Measurements from ENCODE around the gene SEPTIN6.

SEPTIN6 gene

GRCh38 chrX:119648421-119648775 is 44.6 kb downstream of the SEPTIN6 start:
- H3K4me1 Mint-ChIP-seq (ENCODE audit: low read depth): peaks cover 20% of the 10 kb centered on the region
- peak overlapping the region; percentile 75 for H3K27ac Mint-ChIP-seq
- H3K36me3 Mint-ChIP-seq (ENCODE audit: low read depth): peaks cover 37% of the 10 kb centered on the region
- H3K4me3 Mint-ChIP-seq: peak overlapping the region; percentile 21
- no peak for DNase-seq (ENCODE audit: low spot score)
- H3K27me3 Mint-ChIP-seq (ENCODE audit: low read depth): no peaks in the 10 kb centered on the region
- no peaks in the 10 kb centered on the region for H3K9me3 Mint-ChIP-seq

GRCh38 chrX:119647552-119648420 is 45.2 kb downstream of the SEPTIN6 start:
- Mint-ChIP-seq H3K27ac (peak overlapping the region; percentile 75), H3K4me1 (ENCODE audit: low read depth) (peaks cover 20% of the 10 kb centered on the region), H3K36me3 (ENCODE audit: low read depth) (peaks cover 32% of the 10 kb centered on the region), H3K27me3 (ENCODE audit: low read depth) (no peaks in the 10 kb centered on the region), H3K4me3 (peak overlapping the region; percentile 21), H3K9me3 (no peaks in the 10 kb centered on the region)
- peak; percentile 70 for DNase-seq (ENCODE audit: low spot score)

- H3K27me3 Mint-ChIP-seq (ENCODE audit: low read depth): no peaks in the 10 kb centered on the region
- peak overlapping the region; percentile 49 for H3K27ac Mint-ChIP-seq
- H3K4me3 Mint-ChIP-seq: no peak overlapping the region
- DNase-seq (ENCODE audit: low spot score): no peak
- H3K4me1 Mint-ChIP-seq (ENCODE audit: low read depth): peaks cover 20% of the 10 kb centered on the region
- H3K9me3 Mint-ChIP-seq: no peaks in the 10 kb centered on the region
- peaks cover 27% of the 10 kb centered on the region for H3K36me3 Mint-ChIP-seq (ENCODE audit: low read depth)
These were observed 45.9 kb downstream of the SEPTIN6 start for GRCh38 chrX:119647089-119647488.

- H3K36me3 Mint-ChIP-seq (ENCODE audit: low read depth): peaks cover 30% of the 10 kb centered on the region
- H3K4me1 Mint-ChIP-seq (ENCODE audit: low read depth): peaks cover 20% of the 10 kb centered on the region
- H3K27ac Mint-ChIP-seq: peak overlapping the region; percentile 42
- no peaks in the 10 kb centered on the region for H3K9me3 Mint-ChIP-seq
- H3K4me3 Mint-ChIP-seq: peak overlapping the region; percentile 43
- no peaks in the 10 kb centered on the region for H3K27me3 Mint-ChIP-seq (ENCODE audit: low read depth)
- DNase-seq (ENCODE audit: low spot score): no peak
These were observed 46.5 kb downstream of the SEPTIN6 start for GRCh38 chrX:119646515-119646914.

- no peak overlapping the region for H3K4me3 Mint-ChIP-seq
- no peaks in the 10 kb centered on the region for H3K27me3 Mint-ChIP-seq (ENCODE audit: low read depth)
- H3K4me1 Mint-ChIP-seq (ENCODE audit: low read depth): peaks cover 14% of the 10 kb centered on the region
- no peak for DNase-seq (ENCODE audit: low spot score)
- H3K27ac Mint-ChIP-seq: no peak overlapping the region
- peaks cover 29% of the 10 kb centered on the region for H3K36me3 Mint-ChIP-seq (ENCODE audit: low read depth)
- H3K9me3 Mint-ChIP-seq: no peaks in the 10 kb centered on the region
These were observed 49.3 kb downstream of the SEPTIN6 start for GRCh38 chrX:119643696-119644095.

Measured in T-helper 2 cell treated with Interferon-gamma antibody and Interleukin-4, amounts not matched to agents 5 μg/mL and 100 μg/mL, for 36 hours (primary cell).